ENCODE results near the gene TSPAN31.
"Not testable (repeated sequence)": the region's sequence is repeated elsewhere in the genome, so short reads cannot be mapped to it uniquely, and the experiment has no call there.

TSPAN31 gene

DNA sequence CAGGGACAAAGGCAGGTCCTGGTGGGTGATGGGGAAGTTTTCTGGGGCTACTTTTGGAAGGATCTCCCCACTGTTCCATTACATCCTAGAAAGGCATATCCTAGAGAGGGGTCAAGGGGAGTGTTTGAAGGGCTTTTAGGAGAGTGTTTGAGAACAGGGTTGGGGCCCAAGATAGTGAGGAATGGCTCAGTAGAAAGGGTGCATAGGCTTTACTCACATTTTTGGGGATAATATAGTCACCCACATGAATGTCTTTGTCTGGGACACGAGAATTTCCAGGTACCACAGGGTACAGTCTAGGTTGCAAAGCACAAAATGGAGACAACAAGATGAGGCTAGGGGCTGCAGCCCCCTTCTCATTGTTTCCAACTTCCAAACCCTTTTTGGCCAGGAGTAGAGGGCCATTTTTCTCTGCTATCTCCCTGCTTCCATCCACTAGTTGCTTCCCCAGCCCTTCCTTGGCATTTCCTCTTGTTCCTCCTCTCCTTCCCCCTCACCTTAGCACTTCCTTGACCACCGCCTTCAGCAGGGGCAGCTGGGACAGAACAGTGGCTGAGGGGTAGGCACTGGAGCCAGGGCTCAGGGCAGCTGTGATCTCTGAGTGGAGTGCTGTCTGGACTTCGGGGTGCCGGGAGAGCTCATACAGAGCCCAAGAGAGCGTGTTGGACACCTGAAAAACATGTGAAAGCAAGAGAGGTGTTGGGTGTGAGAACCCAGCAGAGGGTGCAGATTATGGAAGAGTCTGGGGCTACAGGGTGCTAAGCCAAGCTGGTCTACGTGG lies 19.2 kb downstream of the TSPAN31 start:
- no peak for DNase-seq (ENCODE audit: low read depth, low spot score)
- H3K27ac ChIP-seq, result peak overlapping the region; percentile 78

DNA sequence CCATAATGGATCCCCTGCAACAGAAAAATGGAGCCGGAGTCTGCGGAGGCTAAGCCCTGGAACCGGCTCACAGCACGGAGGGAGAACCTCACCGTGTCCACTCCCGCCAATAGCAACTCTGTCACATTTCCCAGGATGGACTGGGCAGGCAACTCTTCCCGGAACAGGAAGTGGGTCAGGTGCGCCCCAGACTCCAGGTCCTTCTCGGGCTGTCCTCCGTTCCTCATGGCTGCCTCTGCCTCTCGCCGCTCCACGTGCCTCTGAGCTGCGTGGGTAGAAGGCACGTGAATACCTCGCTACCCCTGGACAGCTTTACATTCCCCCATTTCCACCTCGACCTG lies 19.8 kb downstream of the TSPAN31 start:
- no peak for DNase-seq (ENCODE audit: low read depth, low spot score)
- peak overlapping the region; percentile 78 for H3K27ac ChIP-seq

- no peak for DNase-seq (ENCODE audit: low read depth, low spot score)
Measured at GRCh38 chr12:57765003-57765697, 20.3 kb downstream of the TSPAN31 start.

GRCh38 chr12:57765698-57766463 lies 21.0 kb downstream of the TSPAN31 start:
- H3K27ac ChIP-seq, result peak overlapping the region; percentile 78
- DNase-seq (ENCODE audit: low read depth, low spot score), result no peak

More at GRCh38 chr12:57765003-57765697, 20.3 kb downstream of the TSPAN31 start:
- H3K27ac ChIP-seq, result peak overlapping the region; percentile 78

GRCh38 chr12:57766464-57767304 lies 21.8 kb downstream of the TSPAN31 start, which contains the start of gene CYP27B1:
TSS of gene CYP27B1 (minus strand) at chr12:57767078. CDS start at chr12:57767041, 37 bp downstream.
- H3K27ac ChIP-seq, result peak within 1 kb of the TSS; percentile 78
- DNase-seq (ENCODE audit: low read depth, low spot score), result no peak

DNA sequence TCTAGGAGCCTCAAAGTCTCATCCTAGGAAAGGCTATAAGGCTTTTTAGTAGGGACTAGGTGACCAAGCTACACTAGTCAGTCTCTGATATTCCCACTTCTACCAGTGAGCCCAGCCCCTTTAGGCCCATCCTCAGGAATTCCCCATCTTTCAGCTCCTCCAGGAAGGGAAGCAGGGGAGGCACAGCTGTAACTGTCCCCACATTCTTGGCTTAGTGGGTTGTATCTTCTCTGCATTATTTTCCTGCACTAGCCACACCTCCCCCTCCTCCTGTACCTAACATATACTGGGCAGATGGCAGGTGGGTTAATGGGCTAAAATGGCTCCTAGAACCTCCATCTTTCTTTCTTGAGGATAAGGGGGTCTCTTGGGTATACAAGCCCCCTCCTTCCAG lies 22.5 kb downstream of the TSPAN31 start:
- no peak for DNase-seq (ENCODE audit: low read depth, low spot score)
- peak overlapping the region; percentile 78 for H3K27ac ChIP-seq

DNA sequence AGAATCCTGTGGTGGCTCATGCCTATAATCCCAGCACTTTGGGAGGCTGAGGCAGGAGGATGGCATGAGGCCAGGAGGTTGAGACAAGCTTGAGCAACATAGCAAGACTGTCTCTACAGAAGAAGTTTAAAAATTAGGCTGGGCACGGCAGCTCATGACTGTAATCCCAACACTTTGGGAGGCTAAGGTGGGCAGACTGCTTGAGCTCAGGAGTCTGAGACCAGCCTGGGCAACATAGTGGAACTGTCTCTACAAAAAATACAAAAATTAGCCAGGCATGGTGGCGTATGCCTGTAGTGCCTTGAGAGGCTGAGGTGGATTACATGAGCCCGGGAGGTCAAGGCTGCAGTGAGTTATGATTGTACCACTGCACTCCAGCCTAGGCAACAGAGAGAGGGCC lies 23.0 kb downstream of the TSPAN31 start:
- DNase-seq (ENCODE audit: low read depth, low spot score), result no peak

GRCh38 chr12:57769594-57769993 lies 24.8 kb downstream of the TSPAN31 start:
- H3K27ac ChIP-seq, result no peak overlapping the region
- no peak for DNase-seq (ENCODE audit: low read depth, low spot score)

More for the DNA sequence above, 23.0 kb downstream of the TSPAN31 start:
- H3K27ac ChIP-seq, result no peak overlapping the region

- H3K27ac ChIP-seq, result peak overlapping the region; percentile 82
- DNase-seq (ENCODE audit: low read depth, low spot score), result no peak
Measured at GRCh38 chr12:57770734-57771133, 25.9 kb downstream of the TSPAN31 start.

DNA sequence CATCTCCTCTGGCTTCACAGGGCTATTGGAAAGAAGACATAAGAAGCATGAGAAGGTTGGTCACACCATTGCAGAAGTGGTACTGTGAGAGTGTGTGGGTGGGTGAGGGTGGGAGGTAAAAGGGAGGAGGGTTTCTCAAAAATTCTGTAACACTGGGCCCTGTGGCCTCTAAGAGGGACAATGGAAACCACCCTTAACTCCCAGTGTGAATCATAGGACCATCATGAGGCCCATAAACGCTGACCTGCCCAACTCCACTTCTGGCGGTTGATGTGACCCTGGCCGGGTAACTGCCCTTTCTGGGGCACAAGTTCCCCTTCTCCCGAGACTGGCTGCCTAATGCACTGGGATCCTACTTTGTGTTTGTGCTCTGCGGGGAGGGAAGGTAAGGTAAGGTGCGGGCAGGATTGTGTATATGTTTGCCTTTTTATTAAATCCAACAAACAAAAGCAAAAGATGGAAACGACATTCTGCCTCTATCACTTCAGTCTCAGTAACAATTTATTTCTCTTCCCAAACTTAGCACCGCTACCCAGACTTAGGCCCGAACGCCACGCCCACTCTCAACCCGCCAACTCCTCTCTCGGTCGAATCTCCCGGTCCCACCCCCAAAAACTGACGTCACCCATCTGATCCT lies 26.5 kb downstream of the TSPAN31 start:
- H3K27ac ChIP-seq, result peak overlapping the region; percentile 82
- DNase-seq (ENCODE audit: low read depth, low spot score), result peak; percentile 59

- peak within 1 kb of the TSS; percentile 82 for H3K27ac ChIP-seq
- DNase-seq (ENCODE audit: low read depth, low spot score), result peak; percentile 83
Measured at GRCh38 chr12:57771873-57772428, 27.1 kb downstream of the TSPAN31 start, which contains the start of gene METTL1. TSS of gene METTL1 (minus strand) at chr12:57772105. CDS start at chr12:57772083, 22 bp downstream.

- H3K27ac ChIP-seq, result peak within 1 kb of the TSS; percentile 82
- no peak for DNase-seq (ENCODE audit: low read depth, low spot score)
Measured at GRCh38 chr12:57772429-57773322, 27.8 kb downstream of the TSPAN31 start, which contains the start of gene EEF1AKMT3. TSS of gene EEF1AKMT3 (plus strand) at chr12:57772614. CDS start at chr12:57772725, 111 bp downstream.

DNA sequence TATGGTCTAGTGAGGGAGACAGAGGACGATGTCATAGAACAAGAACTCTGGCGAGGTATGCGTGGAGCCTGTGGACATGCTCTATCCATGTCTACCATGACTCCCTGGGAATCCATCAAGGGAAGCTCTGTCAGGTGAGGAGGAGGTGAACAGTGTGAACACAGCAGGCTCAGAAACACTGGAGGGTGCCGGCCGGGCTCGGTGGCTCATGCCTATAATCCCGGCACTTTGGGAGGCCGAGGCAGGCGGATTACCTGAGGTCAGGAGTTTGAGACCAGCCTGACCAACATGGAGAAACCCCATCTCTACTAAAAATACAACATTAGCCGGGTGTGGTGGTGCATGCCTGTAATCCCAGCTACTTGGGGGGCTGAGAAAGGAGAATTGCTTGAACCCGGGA lies 29.8 kb downstream of the TSPAN31 start:
- DNase-seq (ENCODE audit: low read depth, low spot score); H3K27ac ChIP-seq: not testable (repeated sequence)

- no peak for DNase-seq (ENCODE audit: low read depth, low spot score)
- no peak overlapping the region for H3K27ac ChIP-seq
Measured at GRCh38 chr12:57775044-57775443, 30.2 kb downstream of the TSPAN31 start.

DNA sequence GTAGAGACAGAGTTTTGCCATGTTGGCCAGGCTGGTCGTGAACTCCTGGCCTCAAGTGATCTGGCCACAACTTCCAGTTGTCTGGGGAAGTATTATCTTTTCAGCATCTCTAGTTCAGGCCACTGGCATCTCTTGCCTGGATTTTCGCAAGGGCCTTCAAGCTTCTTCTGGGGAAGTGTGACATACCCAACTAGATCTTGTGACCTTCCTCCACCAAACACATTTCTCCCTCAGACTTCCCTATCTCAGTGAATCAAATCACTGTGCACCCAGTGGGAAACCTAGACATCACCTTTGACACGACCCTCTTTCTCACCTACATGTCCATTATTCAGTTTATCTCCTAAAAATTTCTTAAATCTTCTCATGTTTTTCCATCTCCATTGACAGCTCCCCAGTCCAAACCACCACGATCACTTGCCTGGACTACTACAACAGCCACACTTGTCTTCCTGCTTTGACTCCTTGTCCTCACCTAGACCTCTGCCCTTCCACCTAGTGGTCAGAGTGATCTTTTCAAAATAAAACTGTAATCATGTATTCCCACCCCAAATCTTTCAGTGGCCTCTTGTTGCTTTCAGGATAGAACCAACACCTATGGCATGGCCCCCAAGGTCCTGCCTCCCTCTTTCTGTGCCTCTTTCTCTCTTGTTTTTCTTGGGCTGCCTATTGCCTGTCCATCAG lies 30.9 kb downstream of the TSPAN31 start:
- H3K27ac ChIP-seq, result no peak overlapping the region
- no peak for DNase-seq (ENCODE audit: low read depth, low spot score)

DNA sequence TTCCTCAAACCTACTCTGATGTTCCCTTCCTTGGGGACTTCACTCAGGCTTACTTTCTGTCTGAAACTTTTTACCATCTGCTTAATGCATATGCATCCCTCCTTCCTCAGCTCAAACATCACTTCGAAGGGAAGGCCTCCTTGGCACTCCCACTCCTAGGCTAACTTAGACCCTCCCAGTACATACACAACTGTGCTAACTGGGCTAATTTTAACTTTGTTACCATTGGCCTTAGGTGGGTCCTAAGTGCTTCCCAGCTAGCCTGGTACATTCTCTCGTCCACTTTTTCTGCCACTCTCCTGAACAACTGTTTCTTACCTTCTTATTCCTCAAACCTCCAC lies 31.4 kb downstream of the TSPAN31 start:
- DNase-seq (ENCODE audit: low read depth, low spot score), result no peak
- H3K27ac ChIP-seq, result no peak overlapping the region

- DNase-seq (ENCODE audit: low read depth, low spot score), result no peak
- H3K27ac ChIP-seq, result no peak overlapping the region
Measured at GRCh38 chr12:57777367-57777766, 32.5 kb downstream of the TSPAN31 start.

Measured in epithelial cell of prostate (primary cell).